Activated T-helper 2 cell treated with anti-CD3 and anti-CD28 coated beads, Interferon-gamma antibody, Interleukin-2, Interleukin-4, amounts not matched to agents 10 μg/mL and 5 μg/mL and 100 μg/mL, durations not matched to agents 14 hours and 24 hours and 36 hours (primary cell): ENCODE data around the gene CAPN11. TPM values are rescaled to one million over a fixed set of nuclear protein-coding genes. Genes with fewer than 3 reads are reported as not detected.

Source experiments
- DNase-seq: peaks from one replicate; pipeline ENCODE4 v3.0.0; 2021; ENCODE audit warnings: low spot score
- H3K27ac Mint-ChIP-seq: one replicate; pipeline ENCODE4 v1.8.0; 2021; ENCODE audit warnings: mixed read lengths
- H3K27me3 Mint-ChIP-seq: one replicate; pipeline ENCODE4 v1.8.0; 2021; ENCODE audit warnings: low read depth, mixed read lengths
- H3K36me3 Mint-ChIP-seq: one replicate; pipeline ENCODE4 v1.8.0; 2021; ENCODE audit warnings: low read depth, mixed read lengths
- H3K4me1 Mint-ChIP-seq: one replicate; pipeline ENCODE4 v1.8.0; 2021; ENCODE audit warnings: low read depth, mixed read lengths
- H3K4me3 Mint-ChIP-seq: one replicate; pipeline ENCODE4 v1.8.0; 2021; ENCODE audit warnings: low read depth, mild to moderate bottlenecking, moderate library complexity, mixed read lengths
- H3K9me3 Mint-ChIP-seq: one replicate; pipeline ENCODE4 v1.8.0; 2021; ENCODE audit warnings: mixed read lengths
- intact Hi-C: fragments of 100-400 bp; cut with micrococcal nuclease; formaldehyde crosslinking; loops from one replicate; pipeline ENCODE4 v1.15.1; 2023
- total RNA-seq: library from RNA; stranded (reverse); gene quantifications from 2 replicates; pipeline ENCODE4 v1.2.3, GENCODE V29; 2022

The CAPN11 gene
- total RNA-seq, 1 donor from 2014 or later: 0.09 TPM

GRCh38 chr6:44151348-44152108 is 7.1 kb upstream of the CAPN11 start:
- intact Hi-C loops: loop anchor here (1.0 kb wide), 1 partner anchor 55 kb away; no protein-coding TSS in a partner anchor
- H3K27me3 Mint-ChIP-seq: no peaks in the 10 kb centered on the region
- H3K4me3 Mint-ChIP-seq: no peak overlapping the region
- H3K9me3 Mint-ChIP-seq: no peaks in the 10 kb centered on the region
- peak; percentile 73 for DNase-seq
- H3K27ac Mint-ChIP-seq: no peak overlapping the region
- H3K4me1 Mint-ChIP-seq: peaks cover 17% of the 10 kb centered on the region
- peaks cover 14% of the 10 kb centered on the region for H3K36me3 Mint-ChIP-seq

DNA sequence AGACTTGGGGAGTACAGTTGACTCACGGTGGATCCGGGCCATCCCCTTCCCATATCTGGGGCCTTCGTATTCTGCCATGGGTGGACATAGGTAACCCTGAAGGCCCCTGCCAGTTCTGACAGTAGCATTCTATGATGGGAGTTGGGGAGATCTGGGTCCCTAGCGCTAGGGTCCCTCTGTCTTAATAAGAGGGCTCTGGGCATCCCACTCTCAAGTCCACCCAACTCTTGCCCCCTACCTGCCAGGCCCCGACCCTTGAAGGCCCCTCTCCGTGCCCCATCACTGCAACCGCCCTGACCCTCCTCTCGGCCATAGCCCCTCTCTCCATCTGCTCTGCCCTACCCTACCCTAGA is 6.5 kb upstream of the CAPN11 start:
- H3K27ac Mint-ChIP-seq: no peak overlapping the region
- H3K36me3 Mint-ChIP-seq: peaks cover 14% of the 10 kb centered on the region
- peaks cover 17% of the 10 kb centered on the region for H3K4me1 Mint-ChIP-seq
- H3K9me3 Mint-ChIP-seq: no peaks in the 10 kb centered on the region
- intact Hi-C loops: no loop called here
- H3K27me3 Mint-ChIP-seq: no peaks in the 10 kb centered on the region
- no peak overlapping the region for H3K4me3 Mint-ChIP-seq
- no peak for DNase-seq

DNA sequence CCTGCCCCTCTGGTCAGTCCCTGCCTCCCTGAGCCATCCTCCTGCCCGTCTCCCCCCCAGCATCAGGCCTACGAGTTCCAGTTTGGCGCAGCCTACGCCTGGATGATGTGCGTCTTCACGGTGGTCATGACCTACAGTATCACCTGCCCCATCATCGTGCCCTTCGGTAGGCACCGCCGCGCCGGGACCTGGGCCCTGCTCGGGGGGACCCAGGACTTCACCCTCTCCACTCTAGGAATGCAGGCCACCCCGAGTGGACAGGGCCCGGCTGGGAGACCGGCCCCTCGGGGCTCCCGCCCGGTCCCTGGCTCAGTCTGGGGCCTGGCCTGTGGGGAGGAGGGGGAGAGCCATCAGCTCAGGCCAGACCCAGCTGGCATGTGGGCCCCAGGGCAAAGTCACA is 6.1 kb upstream of the CAPN11 start:
- peaks cover 17% of the 10 kb centered on the region for H3K4me1 Mint-ChIP-seq
- no peak overlapping the region for H3K4me3 Mint-ChIP-seq
- H3K27ac Mint-ChIP-seq: no peak overlapping the region
- intact Hi-C loops: no loop called here
- peaks cover 14% of the 10 kb centered on the region for H3K36me3 Mint-ChIP-seq
- DNase-seq: no peak
- no peaks in the 10 kb centered on the region for H3K9me3 Mint-ChIP-seq
- H3K27me3 Mint-ChIP-seq: no peaks in the 10 kb centered on the region

- Mint-ChIP-seq H3K36me3 (peaks cover 9% of the 10 kb centered on the region), H3K4me1 (peaks cover 17% of the 10 kb centered on the region), H3K4me3 (no peak overlapping the region), H3K27ac (no peak overlapping the region), H3K9me3 (no peaks in the 10 kb centered on the region), H3K27me3 (no peaks in the 10 kb centered on the region)
- no peak for DNase-seq
- intact Hi-C loops: no loop called here
Measured at GRCh38 chr6:44154067-44154466, 4.6 kb upstream of the CAPN11 start.

DNA sequence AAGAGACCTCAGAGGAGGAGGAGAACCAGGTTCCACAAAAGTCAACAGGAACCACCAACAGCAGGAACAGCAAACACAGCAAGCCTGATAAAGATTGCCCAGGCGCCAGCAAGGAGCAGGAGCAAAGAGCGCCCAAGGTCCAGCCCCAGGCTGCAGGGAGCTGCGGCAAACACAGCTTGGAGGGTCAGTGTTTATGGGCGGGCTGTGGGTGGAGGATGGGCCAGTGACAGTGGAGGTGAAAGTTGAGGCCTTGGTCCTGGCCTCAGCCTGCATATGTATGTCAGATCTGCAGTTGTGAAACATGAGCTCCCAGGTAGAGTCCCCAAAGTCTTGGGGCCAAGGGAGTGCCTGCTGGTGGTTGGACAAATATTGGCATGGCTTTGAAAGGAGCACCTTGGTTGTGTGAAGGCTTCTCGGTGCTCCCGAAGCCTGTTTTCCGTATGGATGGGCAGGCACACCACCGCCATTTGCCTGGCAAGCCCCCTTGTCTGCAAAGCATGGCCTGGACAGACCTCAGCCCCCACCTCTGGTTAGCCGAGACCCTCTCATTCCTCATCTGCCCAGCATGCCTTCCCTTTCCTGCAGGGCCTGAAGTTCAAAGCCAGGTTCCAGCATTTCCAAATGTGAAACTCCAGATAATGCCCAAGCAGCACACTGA is 2.0 kb upstream of the CAPN11 start:
- Mint-ChIP-seq H3K4me3 (no peak overlapping the region), H3K4me1 (peaks cover 16% of the 10 kb centered on the region), H3K27me3 (no peaks in the 10 kb centered on the region), H3K36me3 (no peaks in the 10 kb centered on the region), H3K27ac (no peak overlapping the region), H3K9me3 (no peaks in the 10 kb centered on the region)
- DNase-seq: no peak
- intact Hi-C loops: no loop called here

DNA sequence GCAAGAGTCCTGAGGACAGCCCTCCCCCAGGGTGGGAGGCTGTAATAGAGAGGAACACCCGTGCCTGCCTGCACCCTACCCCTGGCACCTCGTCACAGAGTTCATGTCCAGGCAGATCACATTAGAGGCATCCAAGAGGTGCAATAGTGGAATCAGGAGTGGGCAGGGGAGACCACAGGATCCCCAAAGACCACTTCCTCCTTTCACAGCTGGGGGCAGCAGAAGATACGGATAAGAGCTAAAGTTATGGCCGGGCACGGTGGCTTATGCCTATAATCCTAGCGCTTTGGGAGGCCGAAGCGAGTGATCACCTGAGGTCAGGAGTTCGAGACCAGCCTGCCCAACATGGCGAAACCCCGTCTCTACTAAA is 1.5 kb upstream of the CAPN11 start:
- intact Hi-C loops: no loop called here
- Mint-ChIP-seq H3K27me3 (no peaks in the 10 kb centered on the region), H3K4me1 (peaks cover 18% of the 10 kb centered on the region), H3K27ac (no peak overlapping the region), H3K9me3 (no peaks in the 10 kb centered on the region), H3K4me3 (no peak overlapping the region), H3K36me3 (no peaks in the 10 kb centered on the region)
- no peak for DNase-seq

DNA sequence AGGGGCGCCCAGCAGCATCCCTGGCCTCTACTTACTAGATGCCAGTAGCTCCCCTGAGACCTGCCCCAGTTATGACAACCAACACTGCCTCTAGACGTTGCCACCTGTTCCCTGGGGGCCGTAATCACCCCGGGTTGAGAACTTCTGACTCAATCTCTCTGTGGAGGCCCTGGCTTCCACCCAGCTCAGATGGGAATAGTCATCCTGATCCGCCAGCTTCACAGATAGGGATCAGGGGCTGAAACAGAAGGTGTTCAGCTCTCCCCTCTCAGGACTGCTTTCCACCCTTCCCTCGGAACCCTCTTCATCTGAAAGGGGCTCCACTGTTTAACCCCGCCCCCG is 3.3 kb downstream of the CAPN11 start:
- Mint-ChIP-seq H3K27me3 (peaks cover 17% of the 10 kb centered on the region), H3K4me3 (no peak overlapping the region), H3K36me3 (no peaks in the 10 kb centered on the region), H3K9me3 (no peaks in the 10 kb centered on the region), H3K27ac (peak overlapping the region; percentile 12), H3K4me1 (peaks cover 21% of the 10 kb centered on the region)
- DNase-seq: no peak
- intact Hi-C loops: loop anchor here (1.0 kb wide), 1 partner anchor 75 kb away; no protein-coding TSS in a partner anchor

- DNase-seq: no peak
- H3K27ac Mint-ChIP-seq: no peak overlapping the region
- H3K9me3 Mint-ChIP-seq: no peaks in the 10 kb centered on the region
- no peaks in the 10 kb centered on the region for H3K36me3 Mint-ChIP-seq
- peaks cover 17% of the 10 kb centered on the region for H3K27me3 Mint-ChIP-seq
- H3K4me1 Mint-ChIP-seq: peaks cover 21% of the 10 kb centered on the region
- H3K4me3 Mint-ChIP-seq: no peak overlapping the region
- intact Hi-C loops: no loop called here
Measured at GRCh38 chr6:44162876-44163625, 4.4 kb downstream of the CAPN11 start.

- H3K9me3 Mint-ChIP-seq: no peaks in the 10 kb centered on the region
- H3K4me1 Mint-ChIP-seq: peaks cover 15% of the 10 kb centered on the region
- no peak for DNase-seq
- H3K4me3 Mint-ChIP-seq: no peak overlapping the region
- intact Hi-C loops: no loop called here
- peaks cover 21% of the 10 kb centered on the region for H3K27me3 Mint-ChIP-seq
- H3K36me3 Mint-ChIP-seq: no peaks in the 10 kb centered on the region
- H3K27ac Mint-ChIP-seq: no peak overlapping the region
Measured at GRCh38 chr6:44166116-44166515, 7.5 kb downstream of the CAPN11 start.

GRCh38 chr6:44166591-44167184 is 8.1 kb downstream of the CAPN11 start:
- H3K9me3 Mint-ChIP-seq: no peaks in the 10 kb centered on the region
- H3K27ac Mint-ChIP-seq: no peak overlapping the region
- intact Hi-C loops: no loop called here

DNA sequence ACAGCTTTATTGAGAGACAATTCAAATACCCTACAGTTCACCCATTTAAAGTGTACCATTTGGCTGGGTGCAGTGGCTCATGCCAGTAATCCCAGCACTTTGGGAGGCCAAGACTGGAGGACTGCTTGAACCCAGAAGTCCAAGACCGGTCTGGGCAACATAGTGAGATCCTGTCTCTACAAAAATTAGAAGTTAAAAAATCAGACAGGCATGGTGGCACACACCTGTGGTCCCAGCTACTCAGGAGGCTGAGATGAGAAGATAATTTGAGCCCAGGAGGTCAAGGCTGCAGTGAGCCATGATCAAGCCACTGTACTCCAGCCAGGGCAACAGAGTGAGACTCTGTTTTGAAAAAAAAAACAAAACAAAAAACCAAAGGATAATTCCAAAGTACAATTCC is 8.9 kb downstream of the CAPN11 start:
- Mint-ChIP-seq H3K9me3 (no peaks in the 10 kb centered on the region), H3K27me3 (peaks cover 20% of the 10 kb centered on the region), H3K4me1 (peaks cover 12% of the 10 kb centered on the region), H3K36me3 (no peaks in the 10 kb centered on the region), H3K27ac (no peak overlapping the region), H3K4me3 (no peak overlapping the region)
- intact Hi-C loops: no loop called here
- no peak for DNase-seq

More at GRCh38 chr6:44166591-44167184, 8.1 kb downstream of the CAPN11 start:
- Mint-ChIP-seq H3K4me3 (no peak overlapping the region), H3K36me3 (no peaks in the 10 kb centered on the region), H3K27me3 (peaks cover 21% of the 10 kb centered on the region), H3K4me1 (peaks cover 9% of the 10 kb centered on the region)
- no peak for DNase-seq

DNA sequence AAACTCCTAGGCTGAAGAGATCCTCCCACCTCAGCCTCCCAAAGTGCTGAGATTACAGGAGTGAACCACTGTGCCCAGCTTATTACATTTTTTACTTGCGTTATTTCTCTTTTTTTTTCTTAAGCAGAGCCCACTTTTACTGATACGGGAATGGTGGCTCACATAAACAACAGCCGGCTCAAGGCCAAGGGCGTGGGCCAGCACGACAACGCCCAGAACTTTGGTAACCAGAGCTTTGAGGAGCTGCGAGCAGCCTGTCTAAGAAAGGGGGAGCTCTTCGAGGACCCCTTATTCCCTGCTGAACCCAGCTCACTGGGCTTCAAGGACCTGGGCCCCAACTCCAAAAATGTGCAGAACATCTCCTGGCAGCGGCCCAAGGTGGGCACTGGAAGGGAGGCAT is 10.5 kb downstream of the CAPN11 start:
- no peaks in the 10 kb centered on the region for H3K9me3 Mint-ChIP-seq
- no peaks in the 10 kb centered on the region for H3K36me3 Mint-ChIP-seq
- DNase-seq: no peak
- H3K27me3 Mint-ChIP-seq: peaks cover 14% of the 10 kb centered on the region
- H3K27ac Mint-ChIP-seq: no peak overlapping the region
- H3K4me3 Mint-ChIP-seq: no peak overlapping the region
- peaks cover 15% of the 10 kb centered on the region for H3K4me1 Mint-ChIP-seq
- intact Hi-C loops: no loop called here
